Limb (tissue), 2 donors: Measurements from ENCODE around the gene NGEF.

Experiments used
- DNase-seq, 2 donors: peaks; one replicate each; pipeline ENCODE4 v3.0.0-alpha.2; 2016; ENCODE audit errors: extremely low spot score in 2 of 2

The NGEF gene

GRCh38 chr2:232901736-232902578 is 111.1 kb downstream of the NGEF start:
- DNase-seq, result no peak

- DNase-seq, result no peak
Observed at GRCh38 chr2:232900811-232901735, 112.0 kb downstream of the NGEF start.

DNA sequence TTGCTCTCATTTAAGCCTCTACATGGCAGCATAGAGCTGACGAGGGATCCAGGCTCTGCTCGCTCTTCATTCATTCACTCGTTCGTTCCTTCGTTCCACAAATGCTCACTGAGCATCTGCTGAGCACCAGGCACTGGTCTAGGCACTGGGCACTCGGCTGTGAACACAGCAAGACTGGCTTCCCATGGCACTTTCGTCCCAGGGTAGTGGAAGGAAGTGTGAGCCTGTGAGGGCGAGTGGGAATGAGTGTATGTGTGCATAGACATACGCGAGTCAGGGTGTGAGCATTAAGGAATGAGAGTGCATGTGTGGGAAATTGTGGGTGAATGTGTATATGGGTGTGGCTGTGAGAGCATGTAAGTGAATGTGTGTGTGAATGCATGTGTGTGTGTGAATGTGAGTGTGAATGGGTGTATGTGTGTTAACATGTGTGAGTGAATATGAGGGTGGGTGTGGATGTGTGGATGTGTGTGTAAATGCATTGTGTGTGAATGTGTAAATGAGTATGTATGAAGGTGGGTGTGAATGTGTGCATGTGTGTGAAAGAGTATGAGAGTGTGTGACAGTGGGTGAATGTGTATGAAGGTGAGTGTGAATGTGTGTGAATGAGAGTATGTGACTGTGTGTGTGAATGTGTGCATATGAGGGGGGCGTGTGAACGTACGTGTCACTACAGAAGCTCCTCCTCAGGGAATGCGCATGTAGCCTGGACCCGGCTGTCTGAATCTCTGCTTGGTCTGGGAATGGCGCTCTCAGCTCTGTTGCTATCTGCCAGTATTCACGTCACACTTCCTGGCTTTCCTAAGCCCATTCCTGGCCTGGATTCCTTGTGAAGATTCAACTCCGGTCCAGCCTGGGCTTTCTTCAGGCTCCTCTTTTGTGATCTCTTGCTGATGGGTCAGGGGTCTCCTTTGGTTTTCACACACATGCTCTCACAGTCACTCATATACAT is 114.2 kb downstream of the NGEF start:
- DNase-seq, result peak in 1 of 2 donors; percentile 50

DNA sequence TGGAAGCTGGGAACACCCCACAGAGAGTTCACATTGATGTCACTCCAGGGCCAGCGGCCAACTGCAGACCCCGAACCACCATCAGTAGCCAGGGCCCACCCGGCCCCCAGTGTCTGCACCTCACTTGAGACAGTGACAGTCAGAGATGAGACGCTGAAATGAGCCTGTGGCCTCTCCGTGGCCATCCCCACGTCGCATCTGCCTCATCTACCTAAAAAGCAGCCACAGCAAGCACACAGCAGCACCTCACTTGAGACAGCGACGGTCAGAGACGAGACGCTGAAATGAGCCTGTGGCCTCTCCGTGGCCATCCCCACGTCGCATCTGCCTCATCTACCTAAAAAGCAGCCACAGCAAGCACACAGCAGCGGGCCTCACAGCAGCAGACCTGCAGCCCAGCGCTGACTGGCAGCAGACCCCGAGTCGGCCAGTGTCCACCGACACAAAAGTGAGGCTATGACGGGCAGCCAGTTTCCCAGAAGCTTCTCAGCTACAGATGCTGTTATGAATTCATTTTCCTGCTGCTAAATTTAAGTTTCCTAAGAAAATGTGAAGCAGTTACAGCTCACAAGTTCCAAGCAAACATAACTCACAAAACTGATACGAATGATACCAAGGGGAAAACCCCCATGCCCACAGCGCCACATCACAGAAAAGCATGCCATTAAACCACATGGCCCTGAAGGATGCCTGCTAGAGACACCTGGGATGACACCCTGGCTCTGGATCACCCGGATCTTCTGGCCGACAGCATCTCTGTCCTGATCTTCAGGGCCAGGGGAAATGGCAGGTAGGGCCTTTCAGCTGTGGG is 115.3 kb downstream of the NGEF start:
- DNase-seq, result no peak

DNA sequence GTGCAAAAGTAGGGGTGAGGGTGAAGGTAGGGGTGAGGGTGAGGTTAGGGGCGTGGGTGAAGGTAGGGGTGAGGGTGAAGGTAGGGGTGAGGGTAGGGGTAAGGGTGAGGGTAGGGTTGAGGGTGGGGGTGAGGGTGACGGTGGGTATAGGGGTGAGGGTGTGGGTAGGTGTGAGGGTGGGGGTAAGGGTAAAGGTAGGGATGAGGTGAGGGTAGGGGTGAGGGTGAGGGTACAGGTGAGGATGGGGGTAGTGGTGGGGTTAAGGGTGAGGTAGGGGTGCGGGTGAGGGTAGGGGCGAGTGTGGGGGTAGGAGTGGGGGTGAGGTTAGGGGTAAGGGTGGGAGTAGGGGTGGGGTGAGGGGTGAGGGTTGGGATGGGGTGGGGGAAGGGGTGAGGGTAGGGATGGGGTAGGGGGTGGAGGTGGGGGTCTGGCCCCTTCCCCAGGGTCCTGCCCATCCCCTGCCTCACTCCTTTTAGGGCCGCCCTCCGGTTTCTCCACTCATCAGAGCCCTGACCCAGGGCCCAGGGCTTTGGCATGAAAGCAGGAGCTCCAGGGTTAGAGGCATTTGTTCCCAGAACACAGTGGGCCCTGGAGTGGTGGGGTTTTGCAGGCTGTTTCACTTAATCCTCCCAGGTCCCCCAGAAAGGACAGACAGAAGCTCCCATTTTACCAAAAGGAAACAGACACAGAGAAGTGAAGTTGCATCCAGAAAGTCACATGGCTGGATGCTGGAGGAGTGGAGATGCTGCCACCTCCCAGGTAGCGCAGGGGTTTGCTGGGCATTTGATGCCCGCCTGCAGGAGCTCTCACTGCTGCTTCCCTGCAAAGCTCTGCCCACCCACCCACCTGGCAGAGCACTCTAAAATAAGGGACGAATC is 116.1 kb downstream of the NGEF start:
- no peak for DNase-seq

- DNase-seq, result no peak
Observed at GRCh38 chr2:232896111-232896510, 116.9 kb downstream of the NGEF start.

DNA sequence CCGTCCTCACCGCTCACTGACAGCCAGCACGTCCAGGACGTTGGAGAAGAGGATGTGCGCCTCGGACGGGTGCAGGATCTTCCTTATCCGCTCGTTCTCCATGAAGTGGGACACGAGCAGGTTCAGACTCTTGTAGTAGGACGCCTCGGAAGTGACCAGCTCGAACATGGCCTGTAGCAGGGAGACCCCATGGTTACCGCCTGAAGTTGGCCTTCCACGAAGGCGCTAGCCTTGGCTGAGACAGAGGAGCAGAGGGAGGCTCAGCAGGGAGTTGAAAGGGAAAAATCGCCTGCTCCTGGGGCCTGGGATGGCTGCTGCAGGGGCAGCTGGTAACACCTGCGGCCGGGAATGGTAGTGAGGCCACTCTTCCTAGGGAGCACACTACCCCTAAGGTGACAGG is 118.3 kb downstream of the NGEF start:
- DNase-seq, result no peak

- DNase-seq, result no peak
Observed at GRCh38 chr2:232894251-232894650, 118.8 kb downstream of the NGEF start.

GRCh38 chr2:232893834-232894233 is 119.2 kb downstream of the NGEF start:
- no peak for DNase-seq

DNA sequence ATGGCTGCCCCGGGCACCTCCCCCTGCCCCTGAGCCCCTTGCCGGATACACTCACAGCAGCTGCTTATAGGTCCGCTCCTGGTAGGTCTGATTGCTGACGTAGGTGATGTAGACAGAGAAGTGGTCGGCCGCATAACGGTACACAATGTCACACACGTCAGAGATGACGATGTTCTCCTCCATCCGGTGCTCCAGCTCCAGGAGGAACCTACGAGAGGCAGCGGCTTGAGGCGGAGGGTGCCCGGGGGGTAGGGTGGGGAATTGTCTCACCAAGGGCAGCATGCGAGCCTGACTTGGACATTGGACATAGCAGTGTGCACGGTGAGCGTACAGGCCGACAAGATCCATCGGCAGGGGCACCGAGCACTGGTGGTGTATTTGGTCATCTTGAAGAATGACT is 120.2 kb downstream of the NGEF start:
- DNase-seq, result no peak

- no peak for DNase-seq
Observed at GRCh38 chr2:232892221-232892620, 120.8 kb downstream of the NGEF start.

- no peak for DNase-seq
Observed at GRCh38 chr2:232891621-232892071, 121.4 kb downstream of the NGEF start.

- DNase-seq, result no peak
Observed at GRCh38 chr2:232890896-232891601, 122.0 kb downstream of the NGEF start.

GRCh38 chr2:232890536-232890895 is 122.5 kb downstream of the NGEF start:
- no peak for DNase-seq

- DNase-seq, result no peak
Observed at GRCh38 chr2:232889876-232890401, 123.1 kb downstream of the NGEF start.

- no peak for DNase-seq
Observed at GRCh38 chr2:232888839-232889529, 124.1 kb downstream of the NGEF start.

DNA sequence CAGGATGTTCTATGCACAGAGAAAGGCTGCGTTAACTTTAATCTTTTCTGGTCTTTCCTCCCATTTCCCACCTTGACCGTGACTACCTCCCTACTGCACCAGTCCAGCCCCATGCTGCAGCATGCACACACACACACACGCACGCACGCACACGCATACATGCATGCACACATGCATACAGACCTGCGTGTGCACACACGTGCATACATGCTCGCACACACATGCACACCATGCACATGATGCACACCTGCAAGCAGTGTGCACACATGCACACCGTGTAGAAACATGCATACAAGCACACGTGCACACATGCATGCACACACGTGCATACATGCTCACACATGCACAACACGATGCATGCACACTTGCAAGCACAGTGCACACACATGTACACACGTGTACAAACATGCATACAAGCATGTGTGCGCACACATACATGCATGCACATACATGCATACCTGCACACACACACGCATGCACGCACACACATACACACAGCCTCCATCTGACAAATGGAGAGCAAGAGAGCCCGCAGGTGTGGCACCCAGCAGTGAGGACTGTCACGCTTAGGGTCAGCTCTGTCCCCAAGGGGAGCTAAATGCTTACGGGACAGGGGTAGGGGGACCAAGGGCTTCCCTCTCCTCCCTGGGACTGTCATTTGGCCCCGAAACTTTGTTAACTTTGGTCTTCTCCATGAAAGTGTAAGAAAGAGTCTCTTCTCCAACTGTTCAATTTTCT is 124.8 kb downstream of the NGEF start:
- no peak for DNase-seq
